Upper lobe of left lung (tissue), 6 donors: ENCODE data around the gene UBL4A. TPM values are rescaled to one million over a fixed set of nuclear protein-coding genes. Genes with fewer than 3 reads are reported as not detected.

Source experiments
- ATAC-seq, 2 donors: fragments of 200-7000 bp; cut with Tn5 transposase; one replicate each; pipeline ENCODE4 v1.9.1; 2022; ENCODE audit warnings: mild to moderate bottlenecking in 2 of 2, moderate library complexity in 2 of 2; ENCODE audit not compliant: low FRiP score in 2 of 2
- DNase-seq, 2 donors: peaks; one replicate each; pipeline ENCODE4 v3.0.0-alpha.2; 2019 to 2020
- H3K27ac ChIP-seq, 4 donors: fragments of 200-600 bp; sonication (generic); one replicate each; pipeline ENCODE4 v1.5.1; 2016 to 2019
- H3K27me3 ChIP-seq, 4 donors: fragments of 200-600 bp; sonication (generic); one replicate each; pipeline ENCODE4 v1.5.1; 2017 to 2019
- H3K36me3 ChIP-seq, 4 donors: fragments of 200-600 bp; sonication (generic); one replicate each; pipeline ENCODE4 v1.5.1; 2016 to 2019
- H3K4me1 ChIP-seq, 4 donors: fragments of 200-600 bp; sonication (generic); one replicate each; pipeline ENCODE4 v1.5.1; 2018 to 2019
- H3K4me3 ChIP-seq, 4 donors: fragments of 200-600 bp; sonication (generic); one replicate each; pipeline ENCODE4 v1.5.1; 2017 to 2019; ENCODE audit warnings: mild to moderate bottlenecking in 2 of 4, moderate library complexity in 1 of 4
- H3K9me3 ChIP-seq, 4 donors: fragments of 200-600 bp; sonication (generic); one replicate each; pipeline ENCODE4 v1.5.1; 2018 to 2019
- EP300 ChIP-seq, 4 donors: sonication (generic); formaldehyde crosslinking; IDR thresholded peaks; one replicate each; pipeline ENCODE4 v1.5.1; 2017; ENCODE audit warnings: antibody characterized with exemption in 4 of 4, control low read depth in 2 of 4
- POLR2A ChIP-seq, 4 donors: fragments of 450-650 bp; IDR thresholded peaks; one replicate each; pipeline ENCODE4 v1.5.1; 2016 to 2017; ENCODE audit warnings: antibody characterized with exemption in 4 of 4, mild to moderate bottlenecking in 2 of 4
- POLR2AphosphoS5 ChIP-seq, 2 donors: sonication (generic); formaldehyde crosslinking; IDR thresholded peaks; one replicate each; pipeline ENCODE4 v1.5.1; 2017; ENCODE audit warnings: antibody characterized with exemption in 2 of 2
- WGBS, 2 donors: methylation state at CpG; one replicate each; pipeline ENCODE4 v1.1.5; 2017 to 2018; 5-methylcytosine and 5-hydroxymethylcytosine counted together
- total RNA-seq, 6 donors: library from RNA; depleted of rRNA in 4 of 6; stranded (reverse); fragments of >200 nt in 4 of 6; gene quantifications; one replicate each; pipeline versions ENCODE4 v1.1.0 to v1.2.1, GENCODE V29; 2016 to 2021
- TF ChIP-seq, protein P1 (sequence below), 6 experiments: fragments of 450-650 bp in 4 of 6; fragments of 200-600 bp in 2 of 6; sonication (generic) in 2 of 6; IDR thresholded peaks; one replicate each; pipeline ENCODE4 v1.5.1; 2016 to 2019; ENCODE audit warnings: antibody characterized with exemption in 6 of 6
- donor health status: DM: no; HTN: no; CAD: no; lungs with moderate emphysema.
- donor health status: DM: no; HTN: yes; CAD: no; lungs with severe emphysema.

Gene UBL4A
- total RNA-seq, 6 donors from 2014 or later: 13.6 to 52.2 (median 43.8) TPM

DNA sequence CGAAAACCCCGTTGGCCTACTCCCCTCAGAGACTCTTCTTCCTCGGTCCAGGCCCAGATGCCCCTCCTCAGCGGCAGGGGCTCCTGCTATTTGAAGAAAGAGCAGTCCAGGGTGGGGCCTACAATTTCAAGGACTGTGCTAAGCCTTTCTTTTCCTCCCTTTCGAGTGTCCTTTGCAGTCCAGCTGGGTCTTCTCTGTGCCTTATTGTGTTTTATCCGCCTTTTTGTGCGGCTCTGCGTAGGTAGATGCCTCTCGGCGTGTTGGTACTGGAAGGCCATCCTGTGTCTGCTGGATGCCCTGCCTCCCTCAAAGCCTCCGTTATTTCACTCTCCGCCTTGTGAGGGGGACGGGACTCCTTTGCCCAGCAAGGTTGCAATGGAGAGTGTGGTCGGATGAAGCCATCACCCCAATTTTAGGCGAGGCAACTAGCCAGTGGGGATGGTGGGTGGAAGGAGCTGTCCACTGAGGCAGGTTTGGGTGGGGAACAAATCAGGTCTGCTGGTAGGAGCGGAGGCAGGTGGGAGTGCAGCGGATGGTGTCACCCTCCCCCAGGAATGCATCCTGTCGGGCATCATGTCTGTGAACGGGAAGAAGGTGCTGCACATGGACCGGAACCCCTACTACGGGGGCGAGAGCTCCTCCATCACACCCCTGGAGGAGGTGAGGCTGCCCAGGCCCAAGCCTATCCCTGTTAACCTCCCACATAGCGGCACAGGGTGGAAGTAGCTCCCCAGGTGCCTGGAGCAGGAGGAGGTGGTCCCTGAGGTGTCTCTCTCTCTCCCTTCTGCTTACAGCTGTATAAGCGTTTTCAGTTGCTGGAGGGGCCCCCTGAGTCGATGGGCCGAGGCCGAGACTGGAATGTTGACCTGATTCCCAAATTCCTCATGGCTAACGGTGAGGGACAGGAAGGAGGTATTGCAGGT lies 48.2 kb downstream of the UBL4A start:
- Histone ChIP-seq H3K4me1 (peaks cover 3 to 23% (median 4%) of the 10 kb centered on the region in 4 donors), H3K36me3 (peaks cover 0 to 57% (median 29%) of the 10 kb centered on the region in 4 donors), H3K9me3 (peaks cover 0 to 4% (median 0%) of the 10 kb centered on the region in 4 donors), H3K27me3 (no peaks in the 10 kb centered on the region), H3K4me3 (peak overlapping the region; percentile 53 to 84 (median 74)), H3K27ac (peak overlapping the region in 3 of 4 donors; percentile 86 to 96 (median 90))
- no peak for ATAC-seq
- DNase-seq: no peak
- TF ChIP-seq EP300 (IDR thresholded peaks at IDR 0.05) (no peak), POLR2A (IDR thresholded peaks at IDR 0.05) (no peak), POLR2AphosphoS5 (IDR thresholded peaks at IDR 0.05) (no peak)
- TF ChIP-seq, protein P1, sequence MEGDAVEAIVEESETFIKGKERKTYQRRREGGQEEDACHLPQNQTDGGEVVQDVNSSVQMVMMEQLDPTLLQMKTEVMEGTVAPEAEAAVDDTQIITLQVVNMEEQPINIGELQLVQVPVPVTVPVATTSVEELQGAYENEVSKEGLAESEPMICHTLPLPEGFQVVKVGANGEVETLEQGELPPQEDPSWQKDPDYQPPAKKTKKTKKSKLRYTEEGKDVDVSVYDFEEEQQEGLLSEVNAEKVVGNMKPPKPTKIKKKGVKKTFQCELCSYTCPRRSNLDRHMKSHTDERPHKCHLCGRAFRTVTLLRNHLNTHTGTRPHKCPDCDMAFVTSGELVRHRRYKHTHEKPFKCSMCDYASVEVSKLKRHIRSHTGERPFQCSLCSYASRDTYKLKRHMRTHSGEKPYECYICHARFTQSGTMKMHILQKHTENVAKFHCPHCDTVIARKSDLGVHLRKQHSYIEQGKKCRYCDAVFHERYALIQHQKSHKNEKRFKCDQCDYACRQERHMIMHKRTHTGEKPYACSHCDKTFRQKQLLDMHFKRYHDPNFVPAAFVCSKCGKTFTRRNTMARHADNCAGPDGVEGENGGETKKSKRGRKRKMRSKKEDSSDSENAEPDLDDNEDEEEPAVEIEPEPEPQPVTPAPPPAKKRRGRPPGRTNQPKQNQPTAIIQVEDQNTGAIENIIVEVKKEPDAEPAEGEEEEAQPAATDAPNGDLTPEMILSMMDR (IDR thresholded peaks at IDR 0.05): no peak
- 43 to 66% methylated on average over 13 to 28 of the region's 28 CpGs for WGBS, 2 donors

GRCh38 chrX:154436983-154437752 lies 49.2 kb downstream of the UBL4A start, which contains the start of gene GDI1:
GDI1 (plus strand) TSS chrX:154437154; CDS start chrX:154437255, 101 bp downstream.
- H3K4me1 ChIP-seq: peaks cover 3 to 23% (median 4%) of the 10 kb centered on the region in 4 donors
- ATAC-seq: peak in 1 of 2 donors; percentile 90
- H3K36me3 ChIP-seq: peaks cover 0 to 60% (median 31%) of the 10 kb centered on the region in 4 donors
- WGBS, 2 donors: 0 to 49% methylated on average over 2 to 69 of the region's 93 CpGs
- TF ChIP-seq POLR2AphosphoS5 (IDR thresholded peaks at IDR 0.05): peak; percentile 33 to 68
- TF ChIP-seq POLR2A (IDR thresholded peaks at IDR 0.05): peak in 2 of 4 donors; percentile 24 to 65
- TF ChIP-seq, protein P1 (IDR thresholded peaks at IDR 0.05): no peak
- no peak for TF ChIP-seq EP300 (IDR thresholded peaks at IDR 0.05)
- peak; percentile 45 to 94 for DNase-seq
- H3K27me3 ChIP-seq: no peaks in the 10 kb centered on the region
- peaks cover 0 to 4% (median 0%) of the 10 kb centered on the region in 4 donors for H3K9me3 ChIP-seq
- H3K4me3 ChIP-seq: peak within 1 kb of the TSS; percentile 53 to 84 (median 74)
- peak within 1 kb of the TSS; percentile 85 to 96 (median 88) for H3K27ac ChIP-seq

- TF ChIP-seq, protein P1 (IDR thresholded peaks at IDR 0.05): no peak
- TF ChIP-seq EP300 (IDR thresholded peaks at IDR 0.05): no peak
- peak overlapping the region; percentile 85 to 96 (median 88) for H3K27ac ChIP-seq
- no peak for DNase-seq
- H3K4me3 ChIP-seq: peak overlapping the region in 3 of 4 donors; percentile 73 to 84 (median 76)
- 7 to 58% methylated on average over 14 to 22 of the region's 78 CpGs for WGBS, 2 donors
- ATAC-seq: peak in 1 of 2 donors; percentile 68
- H3K4me1 ChIP-seq: peaks cover 3 to 23% (median 4%) of the 10 kb centered on the region in 4 donors
- H3K36me3 ChIP-seq: peaks cover 0 to 60% (median 27%) of the 10 kb centered on the region in 4 donors
- peaks cover 0 to 4% (median 0%) of the 10 kb centered on the region in 4 donors for H3K9me3 ChIP-seq
- H3K27me3 ChIP-seq: no peaks in the 10 kb centered on the region
Observed at GRCh38 chrX:154436374-154436982, 49.9 kb downstream of the UBL4A start.

DNA sequence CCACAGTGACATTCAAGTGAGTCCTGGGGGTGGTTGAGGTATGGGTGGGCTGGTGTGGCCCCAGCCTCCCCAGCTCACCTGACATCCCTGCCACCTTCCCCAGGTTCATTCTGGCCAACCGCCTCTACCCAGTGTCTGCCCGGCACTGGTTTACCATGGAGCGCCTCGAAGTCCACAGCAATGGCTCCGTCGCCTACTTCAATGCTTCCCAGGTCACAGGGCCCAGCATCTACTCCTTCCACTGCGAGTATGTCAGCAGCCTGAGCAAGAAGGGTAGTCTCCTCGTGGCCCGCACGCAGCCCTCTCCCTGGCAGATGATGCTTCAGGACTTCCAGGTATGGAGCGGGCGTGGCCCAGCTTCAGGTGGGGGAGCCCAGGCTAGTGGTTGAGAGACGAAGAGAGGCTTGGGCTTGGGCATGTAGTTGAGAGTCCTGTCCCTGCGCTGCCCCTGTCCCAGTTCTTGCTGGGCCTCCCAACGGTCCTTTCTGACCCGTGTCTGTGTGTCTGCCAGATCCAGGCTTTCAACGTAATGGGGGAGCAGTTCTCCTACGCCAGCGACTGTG lies 51.2 kb downstream of the UBL4A start:
- no peak for TF ChIP-seq POLR2AphosphoS5 (IDR thresholded peaks at IDR 0.05)
- TF ChIP-seq, protein P1 (IDR thresholded peaks at IDR 0.05): no peak
- TF ChIP-seq POLR2A (IDR thresholded peaks at IDR 0.05): no peak
- TF ChIP-seq EP300 (IDR thresholded peaks at IDR 0.05): no peak
- Histone ChIP-seq H3K4me3 (no peak overlapping the region), H3K27ac (no peak overlapping the region), H3K4me1 (peaks cover 3 to 30% (median 5%) of the 10 kb centered on the region in 4 donors), H3K9me3 (peaks cover 0 to 4% (median 0%) of the 10 kb centered on the region in 4 donors), H3K36me3 (peaks cover 0 to 49% (median 21%) of the 10 kb centered on the region in 4 donors), H3K27me3 (no peaks in the 10 kb centered on the region)
- 93 to 100% methylated on average over 2 to 19 of the region's 19 CpGs for WGBS, 2 donors
- no peak for DNase-seq
- ATAC-seq: no peak
